Keratinocyte (primary cell): Measurements from ENCODE around the gene SETBP1. TPM values are rescaled to one million over a fixed set of nuclear protein-coding genes. Genes with fewer than 3 reads are reported as not detected.

ENCODE experiments used
- DNase-seq: peaks from one replicate; pipeline ENCODE4 v3.0.0-alpha.2; 2011; ENCODE audit warnings: low read depth, missing footprints, low spot score
- FAIRE-seq: peaks from 2 replicates; lab custom pipeline; 2011; peaks lifted over from hg19 to GRCh38; lab: Jason Lieb, UNC
- H2AFZ ChIP-seq: 2 replicates; pipeline ENCODE4 v1.6.0; 2012; ENCODE audit warnings: low read length, control low read depth, inconsistent platforms; ENCODE audit not compliant: control insufficient read depth
- H3K27ac ChIP-seq: 2 replicates; pipeline ENCODE4 v1.5.1; 2011; ENCODE audit warnings: low read length; ENCODE audit not compliant: control insufficient read depth, insufficient read depth
- H3K27me3 ChIP-seq: 3 replicates; pipeline ENCODE4 v1.6.0; 2011; ENCODE audit warnings: low read length; ENCODE audit not compliant: control insufficient read depth, insufficient read depth; ENCODE audit errors: extremely low read depth
- H3K36me3 ChIP-seq, 2 experiments: 2 replicates in 1 of 2; 3 replicates in 1 of 2; pipeline ENCODE4 v1.5.1; 2011; ENCODE audit warnings: low read length in 2 of 2, mild to moderate bottlenecking in 1 of 2; ENCODE audit not compliant: control insufficient read depth in 2 of 2, insufficient read depth in 2 of 2; ENCODE audit errors: extremely low read depth in 1 of 2
- H3K4me1 ChIP-seq: 3 replicates; pipeline ENCODE4 v1.5.1; 2011; ENCODE audit warnings: low read length; ENCODE audit not compliant: control insufficient read depth, insufficient read depth; ENCODE audit errors: extremely low read depth
- H3K4me2 ChIP-seq: 3 replicates; pipeline ENCODE4 v1.6.0; 2011; ENCODE audit warnings: low read depth, low read length; ENCODE audit not compliant: control insufficient read depth, insufficient read depth; ENCODE audit errors: extremely low read depth
- H3K4me3 ChIP-seq, 3 experiments: fragments of 200-600 bp in 1 of 3; sonication (generic) in 1 of 3; 2 replicates in 2 of 3; 3 replicates in 1 of 3; pipeline ENCODE4 v1.5.1; 2011 to 2016; ENCODE audit warnings: low read length in 3 of 3, mild to moderate bottlenecking in 3 of 3, control low read depth in 2 of 3, inconsistent platforms in 1 of 3, low read depth in 1 of 3, mixed read lengths in 1 of 3, mixed run types in 1 of 3, moderate library complexity in 1 of 3; ENCODE audit not compliant: control insufficient read depth in 2 of 3, insufficient read depth in 2 of 3; ENCODE audit errors: extremely low read depth in 1 of 3
- H3K79me2 ChIP-seq: 2 replicates; pipeline ENCODE4 v1.6.0; 2012; ENCODE audit warnings: low read length; ENCODE audit not compliant: control insufficient read depth, insufficient read depth
- H3K9ac ChIP-seq: 3 replicates; pipeline ENCODE4 v1.6.0; 2011; ENCODE audit warnings: low read length; ENCODE audit not compliant: control insufficient read depth, insufficient read depth; ENCODE audit errors: extremely low read depth
- H3K9me1 ChIP-seq: 3 replicates; pipeline ENCODE4 v1.6.0; 2011; ENCODE audit warnings: low read length; ENCODE audit not compliant: control insufficient read depth, insufficient read depth; ENCODE audit errors: extremely low read depth
- H3K9me3 ChIP-seq: 2 replicates; pipeline ENCODE4 v1.5.1; 2012; ENCODE audit warnings: low read depth, low read length; ENCODE audit not compliant: control insufficient read depth
- H4K20me1 ChIP-seq: 3 replicates; pipeline ENCODE4 v1.6.0; 2011; ENCODE audit warnings: low read length; ENCODE audit not compliant: control insufficient read depth, insufficient read depth; ENCODE audit errors: extremely low read depth
- CTCF ChIP-seq, 3 experiments: IDR thresholded peaks in 1 of 3; conservative IDR thresholded peaks in 1 of 3; optimal IDR thresholded peaks in 1 of 3; 2 replicates in 2 of 3; 3 replicates in 1 of 3; pipeline versions ENCODE3 to v1.5.1; 2011; ENCODE audit warnings: low read length in 3 of 3, mild to moderate bottlenecking in 3 of 3, moderate library complexity in 2 of 3, control low read depth in 1 of 3, inconsistent platforms in 1 of 3; ENCODE audit not compliant: insufficient read depth in 2 of 3; ENCODE audit errors: extremely low read depth in 1 of 3
- EZH2 ChIP-seq: IDR thresholded peaks from one replicate; pipeline ENCODE4 v1.6.1; 2012; ENCODE audit warnings: inconsistent platforms, mild to moderate bottlenecking, low read length, moderate library complexity
- dilution Hi-C: fragments of 300-500 bp; cut with MboI; formaldehyde crosslinking; loops from one replicate; pipeline ENCODE4 v1.7.0; 2020; ENCODE audit warnings: low sequenced_read_pairs; ENCODE audit not compliant: extremely low pct_ligation_motif_present
- polyA plus RNA-seq, 5 experiments: library from polyadenylated mRNA; depleted of rRNA in 3 of 5; stranded (reverse) in 3 of 5; stranded (forward) in 1 of 5; unstranded in 1 of 5; fragments of >200 nt; gene quantifications; 1 replicate in 1 of 5; 2 replicates in 3 of 5; 3 replicates in 1 of 5; pipeline versions ENCODE4 v1.2.1 to v1.2.3, GENCODE V29; 2011 to 2012; ENCODE audit warnings: missing spikeins in 2 of 5, low read depth in 1 of 5, low replicate concordance in 1 of 5

Gene SETBP1
- polyA plus RNA-seq, 1 donor (not counting 4 experiments of a cell fraction or from before 2014, with no cell fraction given), result 3.3 TPM

- Histone ChIP-seq H3K27me3 (no peaks in the 10 kb centered on the region), H3K4me2 (no peak overlapping the region), H3K36me3 (no peaks in the 10 kb centered on the region), H4K20me1 (no peaks in the 10 kb centered on the region), H3K9me3 (no peaks in the 10 kb centered on the region), H2AFZ (no peak overlapping the region), H3K9ac (no peak overlapping the region), H3K79me2 (no peaks in the 10 kb centered on the region), H3K4me1 (no peaks in the 10 kb centered on the region), H3K9me1 (no peaks in the 10 kb centered on the region), H3K27ac (no peak overlapping the region), H3K4me3 (no peak overlapping the region)
- FAIRE-seq (no peak), DNase-seq (no peak)
- TF ChIP-seq CTCF (optimal IDR thresholded peaks at IDR 0.05 in 1 of 3, IDR thresholded peaks at IDR 0.05 in 1 of 3, conservative IDR thresholded peaks at IDR 0.05 in 1 of 3; ENCODE audit: extremely low read depth in 1 of 3, insufficient read depth in 2 of 3, low read length in 3 of 3) (no peak), EZH2 (no peak)
- dilution Hi-C loops, result no loop called here
These were observed 82.6 kb downstream of the SETBP1 start for GRCh38 chr18:44763327-44763726.

- no peaks in the 10 kb centered on the region for H3K9me3 ChIP-seq
- no peaks in the 10 kb centered on the region for H3K36me3 ChIP-seq
- no peak for DNase-seq
- no peaks in the 10 kb centered on the region for H3K4me1 ChIP-seq
- TF ChIP-seq CTCF (optimal IDR thresholded peaks at IDR 0.05 in 1 of 3, IDR thresholded peaks at IDR 0.05 in 1 of 3, conservative IDR thresholded peaks at IDR 0.05 in 1 of 3; ENCODE audit: extremely low read depth in 1 of 3, insufficient read depth in 2 of 3, low read length in 3 of 3) (no peak), EZH2 (no peak)
- no peak overlapping the region for H3K4me3 ChIP-seq
- no peak overlapping the region for H3K4me2 ChIP-seq
- H3K79me2 ChIP-seq, result no peaks in the 10 kb centered on the region
- H3K9ac ChIP-seq, result no peak overlapping the region
- dilution Hi-C loops, result no loop called here
- no peaks in the 10 kb centered on the region for H4K20me1 ChIP-seq
- H2AFZ ChIP-seq, result no peak overlapping the region
- H3K27me3 ChIP-seq, result no peaks in the 10 kb centered on the region
- no peak for FAIRE-seq
- no peaks in the 10 kb centered on the region for H3K9me1 ChIP-seq
- no peak overlapping the region for H3K27ac ChIP-seq
These were observed 84.2 kb downstream of the SETBP1 start for GRCh38 chr18:44764863-44765262.
